Right atrium auricular region (tissue), 2 donors: Measurements from ENCODE around the gene SLC22A23. TPM values are rescaled to one million over a fixed set of nuclear protein-coding genes. Genes with fewer than 3 reads are reported as not detected.
"Not testable (repeated sequence)": the region's sequence is repeated elsewhere in the genome, so short reads cannot be mapped to it uniquely, and the experiment has no call there.

Source experiments
- DNase-seq: peaks from one replicate; pipeline ENCODE4 v3.0.0-alpha.2; 2019; ENCODE audit warnings: low spot score
- H3K27ac ChIP-seq, 2 donors: fragments of 200-600 bp; sonication (generic); 1 replicate in 1 of 2; 2 replicates in 1 of 2; pipeline ENCODE4 v1.5.1; 2016 to 2019
- H3K27me3 ChIP-seq, 2 donors: fragments of 200-600 bp; sonication (generic); one replicate each; pipeline versions ENCODE4 v1.5.1 to v1.6.0; 2017 to 2019
- H3K36me3 ChIP-seq: fragments of 200-600 bp; sonication (generic); one replicate; pipeline ENCODE4 v1.5.1; 2016
- H3K4me1 ChIP-seq, 2 donors: fragments of 200-600 bp; sonication (generic); one replicate each; pipeline versions ENCODE4 v1.5.1 to v1.6.0; 2017 to 2019
- H3K4me3 ChIP-seq, 2 donors: fragments of 200-600 bp; sonication (generic); 1 replicate in 1 of 2; 2 replicates in 1 of 2; pipeline ENCODE4 v1.5.1; 2017 to 2019; ENCODE audit warnings: mild to moderate bottlenecking in 1 of 2, moderate library complexity in 1 of 2
- H3K9me3 ChIP-seq, 2 donors: fragments of 200-600 bp; sonication (generic); one replicate each; pipeline ENCODE4 v1.5.1; 2019
- total RNA-seq, 2 donors: library from RNA; depleted of rRNA; stranded (reverse); fragments of >200 nt; gene quantifications; one replicate each; pipeline ENCODE4 v1.1.0, GENCODE V29; 2016
- TF ChIP-seq, protein P1 (sequence below), 2 donors: fragments of 200-600 bp; sonication (generic); IDR thresholded peaks; one replicate each; pipeline ENCODE4 v1.5.1; 2019; ENCODE audit warnings: antibody characterized with exemption in 2 of 2

SLC22A23 gene
- total RNA-seq, 2 donors from 2014 or later = 2.9 to 7.2 TPM

DNA sequence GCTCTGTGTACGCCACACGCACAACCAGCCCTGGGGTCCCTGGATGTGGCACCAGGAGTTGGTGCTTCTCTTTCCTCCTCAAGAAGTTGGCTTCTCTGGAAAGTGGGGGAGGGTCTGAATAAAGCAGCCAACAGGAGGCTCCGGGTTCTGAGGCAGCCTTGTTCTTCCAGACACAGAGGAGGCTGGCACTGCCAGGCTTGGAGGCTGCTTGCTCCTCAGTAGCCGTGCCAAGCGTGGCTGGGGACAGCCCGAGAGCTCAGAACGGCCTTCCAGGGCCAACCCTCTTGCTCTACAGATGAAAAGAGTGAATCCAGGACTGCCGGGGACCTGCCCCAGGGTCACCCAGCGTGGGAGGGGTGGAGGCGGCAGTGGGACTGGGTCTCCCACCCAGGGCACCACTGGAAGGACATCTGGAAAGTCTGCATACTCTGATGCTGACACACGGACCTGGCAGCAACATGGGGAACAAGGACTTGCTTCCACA is 70.4 kb downstream of the SLC22A23 start:
- TF ChIP-seq, protein P1, sequence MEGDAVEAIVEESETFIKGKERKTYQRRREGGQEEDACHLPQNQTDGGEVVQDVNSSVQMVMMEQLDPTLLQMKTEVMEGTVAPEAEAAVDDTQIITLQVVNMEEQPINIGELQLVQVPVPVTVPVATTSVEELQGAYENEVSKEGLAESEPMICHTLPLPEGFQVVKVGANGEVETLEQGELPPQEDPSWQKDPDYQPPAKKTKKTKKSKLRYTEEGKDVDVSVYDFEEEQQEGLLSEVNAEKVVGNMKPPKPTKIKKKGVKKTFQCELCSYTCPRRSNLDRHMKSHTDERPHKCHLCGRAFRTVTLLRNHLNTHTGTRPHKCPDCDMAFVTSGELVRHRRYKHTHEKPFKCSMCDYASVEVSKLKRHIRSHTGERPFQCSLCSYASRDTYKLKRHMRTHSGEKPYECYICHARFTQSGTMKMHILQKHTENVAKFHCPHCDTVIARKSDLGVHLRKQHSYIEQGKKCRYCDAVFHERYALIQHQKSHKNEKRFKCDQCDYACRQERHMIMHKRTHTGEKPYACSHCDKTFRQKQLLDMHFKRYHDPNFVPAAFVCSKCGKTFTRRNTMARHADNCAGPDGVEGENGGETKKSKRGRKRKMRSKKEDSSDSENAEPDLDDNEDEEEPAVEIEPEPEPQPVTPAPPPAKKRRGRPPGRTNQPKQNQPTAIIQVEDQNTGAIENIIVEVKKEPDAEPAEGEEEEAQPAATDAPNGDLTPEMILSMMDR (IDR thresholded peaks at IDR 0.05) = no peak
- H3K4me1 ChIP-seq = peaks cover 0 to 18% of the 10 kb centered on the region in 2 donors

DNA sequence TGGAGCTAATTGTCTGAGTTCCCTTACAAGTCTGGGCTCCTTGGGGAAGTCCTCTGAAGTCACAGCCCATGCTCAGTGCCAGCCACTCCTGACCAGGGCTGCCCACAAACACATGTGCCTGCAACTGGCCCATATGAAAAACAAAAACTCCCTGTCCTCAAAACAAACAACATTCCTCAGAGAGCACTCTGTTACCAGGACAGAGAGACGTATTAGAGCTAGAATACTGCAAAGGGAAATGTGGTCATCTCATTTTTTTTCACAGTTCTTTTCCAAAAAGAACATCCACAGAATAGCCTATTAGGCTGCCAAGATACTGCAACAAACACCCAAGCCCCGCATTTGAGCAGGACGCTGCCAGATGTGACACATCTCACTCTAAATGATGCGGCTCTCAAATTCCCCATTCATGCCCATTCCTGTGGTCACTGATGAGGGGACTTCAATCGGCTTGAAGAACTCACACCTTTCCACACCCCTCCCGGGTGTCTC is 71.1 kb downstream of the SLC22A23 start:
- H3K4me1 ChIP-seq = peaks cover 0 to 23% of the 10 kb centered on the region in 2 donors
- no peak for DNase-seq
- no peaks in the 10 kb centered on the region for H3K36me3 ChIP-seq
- no peaks in the 10 kb centered on the region for H3K27me3 ChIP-seq
- TF ChIP-seq, protein P1 (IDR thresholded peaks at IDR 0.05) = no peak
- no peak overlapping the region for H3K4me3 ChIP-seq
- H3K27ac ChIP-seq = peak overlapping the region; percentile 4 to 31
- no peaks in the 10 kb centered on the region for H3K9me3 ChIP-seq

More for the DNA sequence above, 70.4 kb downstream of the SLC22A23 start:
- Histone ChIP-seq H3K27me3 (no peaks in the 10 kb centered on the region), H3K4me3 (no peak overlapping the region), H3K36me3 (no peaks in the 10 kb centered on the region), H3K27ac (peak overlapping the region in 1 of 2 donors; percentile 31), H3K9me3 (no peaks in the 10 kb centered on the region)
- DNase-seq = no peak

DNA sequence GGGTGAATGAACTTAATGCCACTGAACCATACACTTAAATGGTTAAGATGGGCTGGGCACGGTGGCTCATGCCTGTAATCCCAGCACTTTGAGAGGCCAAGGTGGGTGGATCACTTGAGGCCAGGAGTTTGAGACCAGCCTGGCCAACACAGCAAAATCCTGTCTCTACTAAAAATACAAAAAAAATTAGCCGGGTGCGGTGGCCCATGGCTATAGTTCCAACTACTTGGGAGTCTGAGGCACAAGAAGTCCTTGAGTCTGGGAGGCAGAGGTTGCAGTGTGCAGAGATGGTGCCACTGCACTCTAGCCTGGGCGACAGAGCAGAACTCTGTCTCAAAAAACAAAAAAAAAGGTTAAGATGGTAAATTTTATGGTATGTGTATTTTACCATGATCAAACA is 71.7 kb downstream of the SLC22A23 start:
- peaks cover 0 to 19% of the 10 kb centered on the region in 2 donors for H3K4me1 ChIP-seq

DNA sequence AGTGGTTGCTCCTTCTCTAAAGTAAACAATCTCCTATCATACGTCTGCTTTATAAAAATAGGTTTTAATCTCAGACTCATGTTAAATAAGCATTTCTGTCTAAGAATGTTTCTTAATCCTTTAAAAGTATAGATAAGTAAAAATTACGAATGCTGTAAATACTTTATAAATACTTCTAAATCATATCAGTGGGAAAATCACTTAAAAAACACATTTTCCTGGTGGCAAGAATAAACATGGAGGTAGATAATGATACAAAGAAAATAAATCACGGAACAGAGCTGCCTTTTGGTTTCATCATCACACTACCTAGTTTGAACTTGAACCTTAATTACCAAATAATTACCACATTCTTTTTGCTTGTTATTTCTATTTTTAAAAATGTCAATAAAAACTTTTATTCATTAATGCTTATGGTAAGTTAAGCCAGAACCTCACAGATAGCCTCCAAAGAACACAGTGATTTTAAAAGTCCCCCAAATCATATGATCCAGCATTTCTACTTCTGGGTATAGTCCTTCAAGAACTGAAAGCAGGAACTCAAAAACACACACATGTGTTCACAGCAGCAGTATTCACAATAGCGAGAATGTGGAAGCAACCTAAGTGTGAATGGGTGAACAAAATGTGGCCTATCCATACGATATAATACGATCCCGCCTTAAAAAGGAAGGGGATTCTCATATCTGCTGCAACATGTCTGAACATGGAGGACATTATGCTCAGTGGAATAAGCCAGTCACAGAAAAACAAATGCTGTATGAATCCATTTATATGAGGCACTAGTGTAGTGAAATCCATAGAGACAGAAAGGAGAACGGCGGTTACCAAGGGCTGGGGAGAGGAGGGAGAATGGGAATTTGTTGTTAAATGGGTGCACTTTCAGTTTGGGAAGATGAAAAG is 72.4 kb downstream of the SLC22A23 start:
- H3K4me1 ChIP-seq = peaks cover 0 to 18% of the 10 kb centered on the region in 2 donors
- no peaks in the 10 kb centered on the region for H3K36me3 ChIP-seq
- peak overlapping the region in 1 of 2 donors; percentile 31 for H3K27ac ChIP-seq
- no peaks in the 10 kb centered on the region for H3K9me3 ChIP-seq
- TF ChIP-seq, protein P1 (IDR thresholded peaks at IDR 0.05) = no peak
- H3K4me3 ChIP-seq = no peak overlapping the region
- no peaks in the 10 kb centered on the region for H3K27me3 ChIP-seq
- DNase-seq = no peak

More for the DNA sequence above, 71.7 kb downstream of the SLC22A23 start:
- DNase-seq, H3K9me3 ChIP-seq, H3K27me3 ChIP-seq, H3K4me3 ChIP-seq, H3K36me3 ChIP-seq: not testable (repeated sequence)
- peak overlapping the region; percentile 4 to 31 for H3K27ac ChIP-seq

DNA sequence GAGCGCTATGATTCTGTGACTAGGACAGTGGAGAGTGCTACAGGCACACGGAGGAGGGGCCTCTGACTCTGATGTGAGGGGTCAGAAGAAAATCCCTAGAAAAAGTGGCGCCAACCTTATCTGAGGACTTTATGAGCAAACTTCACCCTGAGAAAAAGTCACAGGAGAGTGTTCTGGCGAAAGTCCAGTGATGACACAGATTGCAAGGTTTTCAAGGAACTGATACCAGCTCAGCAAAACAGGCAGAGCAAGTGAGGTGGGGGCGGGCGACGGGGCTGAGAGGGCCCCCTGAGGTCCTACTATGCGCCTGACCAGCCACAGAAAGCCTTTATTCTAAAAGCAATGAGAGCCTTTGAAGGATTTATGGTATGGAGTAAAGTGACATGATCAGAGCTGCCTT is 73.3 kb downstream of the SLC22A23 start:
- TF ChIP-seq, protein P1 (IDR thresholded peaks at IDR 0.05) = no peak
- Histone ChIP-seq H3K36me3 (no peaks in the 10 kb centered on the region), H3K4me3 (no peak overlapping the region), H3K4me1 (peaks cover 0 to 18% of the 10 kb centered on the region in 2 donors), H3K27me3 (no peaks in the 10 kb centered on the region), H3K9me3 (no peaks in the 10 kb centered on the region), H3K27ac (no peak overlapping the region)
- DNase-seq = no peak
